Stimulated activated CD4-positive, alpha-beta T cell treated with anti-CD3 and anti-CD28 coated beads, TNF-alpha, amount 100 ng/mL, for 24 hours (primary cell): ENCODE results near the gene DOC2A.
A peak's percentile ranks its signal among the peaks of the same experiment; 100 is the strongest.

Experiments
- DNase-seq, 3 experiments: peaks; one replicate each; pipeline ENCODE4 v3.0.0-alpha.2; 2020; ENCODE audit warnings: low read depth in 3 of 3

The DOC2A gene

DNA sequence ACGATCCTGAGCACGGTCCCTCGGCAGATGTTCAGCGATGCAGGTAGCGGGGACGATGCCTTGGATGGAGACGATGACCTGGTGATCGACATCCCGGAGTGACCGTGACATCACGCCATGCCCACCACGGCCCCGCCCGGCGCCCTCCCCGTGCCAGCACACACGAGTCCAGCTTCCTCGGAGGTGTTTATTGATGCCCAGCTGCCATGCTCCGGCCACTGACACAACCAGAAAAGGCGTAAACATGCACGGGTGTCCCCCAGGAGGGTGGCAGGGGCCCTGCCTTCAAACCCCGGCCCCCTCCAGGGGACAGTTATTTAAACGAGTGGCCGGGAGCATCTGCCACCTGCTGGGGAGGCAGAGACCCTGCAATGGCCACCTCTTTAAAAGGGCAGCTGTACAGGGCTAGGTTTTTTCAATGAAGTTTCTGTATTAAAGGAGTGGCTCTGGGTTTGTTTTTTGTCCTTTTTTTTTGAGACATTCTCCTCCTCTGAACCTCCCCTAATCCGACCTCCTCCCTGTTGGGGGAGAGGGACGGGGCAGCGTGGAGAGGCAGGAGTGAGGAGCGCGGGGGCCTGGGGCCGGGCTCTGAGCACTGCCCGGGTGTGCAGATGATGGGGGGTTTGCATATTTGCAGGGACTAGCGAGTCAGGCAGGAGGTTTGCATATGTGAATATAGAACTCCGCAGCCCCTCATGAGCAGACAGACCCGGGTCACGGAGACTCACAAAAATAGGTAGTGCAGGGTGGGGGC, 5.3 kb downstream of the DOC2A start:
- no peak for DNase-seq

DNA sequence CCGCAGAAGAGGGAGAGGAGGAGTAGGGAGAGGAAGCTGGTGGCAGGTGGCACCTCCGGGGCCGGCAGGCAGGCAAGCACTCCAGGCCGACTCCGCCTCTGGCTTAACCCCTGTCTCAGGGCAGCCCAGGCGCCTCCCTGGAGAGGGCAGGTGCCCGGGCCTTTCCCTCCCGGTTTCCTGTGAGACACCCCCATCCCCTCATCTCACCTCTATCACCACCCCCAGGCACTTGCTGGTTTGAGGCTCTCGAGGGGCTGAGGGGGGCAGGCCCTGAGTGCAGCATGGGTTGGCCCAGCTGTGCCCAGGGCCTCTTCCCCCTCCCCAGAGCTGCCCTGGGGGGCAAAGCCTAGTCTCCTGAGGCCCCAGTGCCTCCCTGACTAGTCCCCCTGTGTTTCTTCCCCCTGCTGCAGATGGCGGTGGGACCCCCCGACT, 6.0 kb downstream of the DOC2A start:
- no peak for DNase-seq

DNA sequence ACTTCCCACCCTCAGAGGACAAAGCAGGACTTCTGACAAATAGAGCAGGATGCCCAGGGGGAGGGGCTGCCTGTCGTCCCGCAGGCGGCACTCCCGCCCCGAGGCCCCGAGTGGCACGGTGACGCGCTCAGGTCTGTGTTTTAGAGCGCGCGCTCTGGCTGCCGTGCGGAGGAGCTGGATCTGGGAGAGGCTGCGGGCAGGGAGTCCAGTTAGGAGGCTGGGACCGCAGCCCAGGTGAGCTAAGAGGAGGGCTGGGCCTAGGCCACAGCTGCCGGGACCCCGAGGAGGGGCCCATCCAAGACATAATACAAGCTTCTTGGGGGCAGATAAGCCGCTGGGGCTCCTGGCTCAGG, 6.4 kb downstream of the DOC2A start:
- DNase-seq = no peak

- DNase-seq = no peak
Observed at GRCh38 chr16:30003670-30004423, 7.0 kb downstream of the DOC2A start.

- DNase-seq = no peak
Observed at GRCh38 chr16:30002614-30003346, 8.0 kb downstream of the DOC2A start.

DNA sequence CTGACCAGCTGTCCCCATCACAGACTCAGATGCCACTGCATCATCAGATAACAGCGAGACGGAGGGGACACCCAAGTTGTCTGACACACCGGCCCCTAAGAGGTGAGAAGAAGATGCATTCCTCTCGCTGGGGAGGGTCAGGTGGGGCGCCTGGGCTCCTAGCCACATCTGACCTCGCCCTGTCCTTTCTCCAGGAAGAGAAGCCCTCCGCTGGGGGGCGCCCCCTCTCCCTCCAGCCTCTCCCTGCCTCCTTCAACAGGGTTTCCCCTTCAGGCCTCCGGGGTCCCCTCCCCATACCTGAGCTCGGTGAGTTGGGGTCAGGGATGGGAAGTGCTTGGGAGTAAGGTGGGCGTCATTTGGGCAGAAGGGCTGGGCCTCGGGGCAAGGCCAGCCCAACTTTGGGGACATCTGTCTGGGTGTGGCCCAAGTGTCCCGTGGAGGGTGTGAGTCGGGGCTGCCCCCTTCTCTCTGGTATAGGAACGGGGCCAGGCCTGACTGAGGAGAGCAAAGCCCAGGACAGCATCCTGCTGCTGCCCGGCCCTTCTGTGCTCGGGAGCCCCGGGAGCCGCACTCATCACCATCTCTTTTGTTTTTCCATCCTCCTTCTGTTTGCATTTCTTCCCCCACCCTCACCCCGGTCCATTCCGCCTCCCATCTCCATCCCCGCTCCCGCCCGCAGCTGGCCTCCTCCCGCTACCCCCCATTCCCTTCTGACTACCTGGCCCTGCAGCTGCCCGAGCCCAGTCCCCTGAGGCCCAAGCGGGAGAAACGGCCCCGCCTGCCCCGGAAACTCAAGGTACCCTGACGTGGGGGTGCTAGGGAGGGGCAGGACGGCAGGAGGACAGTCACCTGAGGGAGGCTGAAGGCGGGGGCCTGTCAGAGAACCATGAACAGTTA, 9.8 kb downstream of the DOC2A start:
- DNase-seq = no peak

DNA sequence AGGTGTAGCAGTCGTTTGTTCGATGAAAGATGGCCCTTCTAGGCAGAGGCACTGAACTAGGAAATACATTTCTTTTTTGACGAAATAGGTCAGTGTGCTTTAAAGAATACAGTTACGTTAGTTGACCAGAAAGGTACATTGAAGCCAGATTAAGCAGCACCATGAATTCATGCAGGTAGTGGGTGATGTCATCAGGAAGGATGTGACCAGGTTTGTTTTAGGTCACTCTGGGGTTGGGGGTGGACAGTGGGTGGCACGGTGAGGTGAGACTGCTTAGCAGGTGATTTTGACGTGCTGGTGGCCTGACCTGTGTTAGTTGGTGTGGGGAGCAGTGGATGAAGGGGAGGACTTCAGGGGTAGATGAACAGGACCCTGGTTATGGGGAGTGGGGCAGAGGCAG, 11.2 kb downstream of the DOC2A start:
- no peak for DNase-seq

- DNase-seq = no peak
Observed at GRCh38 chr16:29996766-29997250, 14.0 kb downstream of the DOC2A start.

DNA sequence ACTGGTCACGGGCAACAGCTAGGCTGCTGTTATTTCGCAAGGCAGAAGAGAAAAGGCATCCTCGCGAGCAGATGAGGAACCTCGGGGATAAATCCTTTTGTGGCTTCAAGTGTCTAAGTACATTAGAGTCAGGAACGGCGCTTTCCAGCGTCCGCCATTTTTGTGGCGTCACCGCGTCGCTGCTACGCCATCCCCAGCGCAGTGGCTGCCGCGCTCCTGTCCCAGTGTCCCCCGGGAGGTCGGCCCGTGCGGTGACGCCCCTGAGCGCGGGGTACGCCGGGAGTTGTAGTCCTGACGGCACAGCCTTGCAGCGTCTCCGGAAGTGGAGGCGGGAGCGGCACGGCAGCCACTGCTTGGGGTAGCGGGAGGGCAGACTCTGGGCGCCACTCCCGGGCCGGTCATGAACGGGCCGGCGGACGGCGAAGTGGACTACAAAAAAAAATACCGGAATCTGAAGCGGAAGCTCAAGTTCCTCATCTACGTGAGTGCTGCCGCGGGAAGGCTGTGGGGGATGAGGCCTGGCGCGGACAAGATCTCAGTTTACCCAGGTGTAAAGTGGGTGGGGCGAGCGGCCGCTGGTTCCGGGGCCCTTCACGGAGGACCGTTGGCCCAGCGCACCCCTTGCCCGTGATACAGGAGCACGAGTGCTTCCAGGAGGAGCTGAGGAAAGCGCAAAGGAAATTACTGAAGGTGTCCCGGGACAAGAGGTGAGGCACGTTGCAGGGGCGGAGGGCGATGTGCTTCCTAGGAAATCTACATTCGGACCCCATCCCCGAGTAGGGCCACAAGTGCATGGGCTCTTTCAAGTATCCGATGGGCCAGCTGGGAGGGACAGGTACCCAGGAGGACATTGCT, 14.7 kb downstream of the DOC2A start, which contains the start of gene INO80E:
INO80E (plus strand) TSS at position 331 of the 855 bp plus-strand sequence; CDS start at position 401, 70 bp downstream.
- DNase-seq = peak; percentile 99

GRCh38 chr16:29995324-29995910, 15.4 kb downstream of the DOC2A start, which contains the start of gene HIRIP3:
HIRIP3 (minus strand) TSS chr16:29995617; CDS start chr16:29995605, 12 bp downstream.
- DNase-seq = peak; percentile 71 to 83 (median 78)

- peak; percentile 50 to 80 (median 67) for DNase-seq
Observed at GRCh38 chr16:29994600-29995323, 16.1 kb downstream of the DOC2A start.

GRCh38 chr16:29993903-29994599, 16.8 kb downstream of the DOC2A start:
- no peak for DNase-seq

GRCh38 chr16:29993191-29993902, 17.5 kb downstream of the DOC2A start:
- DNase-seq = no peak

GRCh38 chr16:29992344-29992967, 18.4 kb downstream of the DOC2A start:
- no peak for DNase-seq

- DNase-seq = no peak
Observed at GRCh38 chr16:29991571-29991904, 19.3 kb downstream of the DOC2A start.

GRCh38 chr16:29990883-29991570, 19.8 kb downstream of the DOC2A start:
- no peak for DNase-seq

- DNase-seq = no peak
Observed at GRCh38 chr16:29990034-29990433, 20.8 kb downstream of the DOC2A start.
